ENCODE data around the gene FBXL17. TPM values are rescaled to one million over a fixed set of nuclear protein-coding genes. Genes with fewer than 3 reads are reported as not detected.
"Not testable (repeated sequence)": the region's sequence is repeated elsewhere in the genome, so short reads cannot be mapped to it uniquely, and the experiment has no call there.

The FBXL17 gene
- polyA plus RNA-seq, 1 donor = 19.8 TPM

GRCh38 chr5:108303611-108304010 is 78.3 kb downstream of the FBXL17 start:
- no peak for DNase-seq

- DNase-seq = no peak
Observed at GRCh38 chr5:108303086-108303485, 78.8 kb downstream of the FBXL17 start.

GRCh38 chr5:108297042-108297601 is 84.8 kb downstream of the FBXL17 start:
- DNase-seq = no peak

GRCh38 chr5:108295578-108296368 is 86.1 kb downstream of the FBXL17 start:
- DNase-seq = no peak

GRCh38 chr5:108280960-108281569 is 100.8 kb downstream of the FBXL17 start:
- no peak for DNase-seq

- DNase-seq = no peak
Observed at GRCh38 chr5:108280248-108280647, 101.7 kb downstream of the FBXL17 start.

- no peak for DNase-seq
Observed at GRCh38 chr5:108278285-108279240, 103.3 kb downstream of the FBXL17 start.

- no peak for DNase-seq
Observed at GRCh38 chr5:108276187-108277050, 105.5 kb downstream of the FBXL17 start.

- DNase-seq = not testable (repeated sequence)
Observed at GRCh38 chr5:108274080-108274479, 107.8 kb downstream of the FBXL17 start.

GRCh38 chr5:108271127-108271526 is 110.8 kb downstream of the FBXL17 start:
- DNase-seq = no peak

- no peak for DNase-seq
Observed at GRCh38 chr5:108266242-108266641, 115.7 kb downstream of the FBXL17 start.

GRCh38 chr5:108264533-108264932 is 117.4 kb downstream of the FBXL17 start:
- no peak for DNase-seq

- DNase-seq = no peak
Observed at GRCh38 chr5:108263338-108263737, 118.6 kb downstream of the FBXL17 start.

- no peak for DNase-seq
Observed at GRCh38 chr5:108260858-108261170, 121.1 kb downstream of the FBXL17 start.

- DNase-seq = peak; percentile 79
Observed at GRCh38 chr5:108260117-108260857, 121.6 kb downstream of the FBXL17 start.

- DNase-seq = no peak
Observed at GRCh38 chr5:108259306-108259705, 122.6 kb downstream of the FBXL17 start.

- no peak for DNase-seq
Observed at GRCh38 chr5:108257996-108258395, 123.9 kb downstream of the FBXL17 start.

- no peak for DNase-seq
Observed at GRCh38 chr5:108255468-108255867, 126.4 kb downstream of the FBXL17 start.

- no peak for DNase-seq
Observed at GRCh38 chr5:108251350-108251749, 130.5 kb downstream of the FBXL17 start.

GRCh38 chr5:108249785-108250426 is 132.0 kb downstream of the FBXL17 start:
- DNase-seq = no peak

All from hindlimb muscle (tissue), 1 donor.